GM12891 (cell line): ENCODE results near the gene CRIP2.

ENCODE experiments used
- POLR2A ChIP-seq: IDR thresholded peaks from 2 replicates; pipeline ENCODE4 v1.6.1; 2011; ENCODE audit warnings: low read depth, low read length, control low read depth
- POLR2AphosphoS5 ChIP-seq: IDR thresholded peaks from 2 replicates; pipeline ENCODE4 v1.6.1; 2011; ENCODE audit warnings: low read depth, low read length, control low read depth
- SPI1 ChIP-seq: IDR thresholded peaks from 2 replicates; pipeline ENCODE4 v1.6.1; 2011; ENCODE audit warnings: low read depth, low read length, control low read depth
- TAF1 ChIP-seq: IDR thresholded peaks from 2 replicates; pipeline ENCODE4 v1.6.1; 2011; ENCODE audit warnings: low read depth, low read length, control low read depth

DNA sequence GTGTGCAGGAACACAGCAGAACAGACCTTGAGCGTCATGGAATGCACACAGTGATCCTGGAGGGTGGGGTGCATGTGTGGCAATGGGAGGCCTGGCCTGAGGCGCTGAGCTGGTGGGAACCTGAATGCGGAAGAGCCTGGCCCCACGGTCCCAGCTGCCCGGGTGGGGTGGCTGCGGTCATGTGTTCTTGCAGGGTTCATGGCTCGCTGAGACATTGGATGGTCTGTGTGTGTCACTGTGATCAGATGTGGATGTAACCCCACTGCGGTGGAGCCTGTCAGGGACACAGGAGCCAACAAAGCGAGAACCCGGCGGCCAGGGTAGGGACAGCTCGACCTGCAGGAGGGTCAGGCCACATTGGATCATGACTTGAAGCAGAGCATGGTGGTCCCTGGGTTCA is 31.8 kb upstream of the CRIP2 start:
- TF ChIP-seq TAF1 (no peak), POLR2AphosphoS5 (no peak), POLR2A (no peak), SPI1 (no peak)
